ENCODE data around the gene EPHA3.

EPHA3 gene

GRCh38 chr3:89154416-89154815 lies 47.0 kb downstream of the EPHA3 start:
- no peak for DNase-seq

- no peak for DNase-seq
Observed at GRCh38 chr3:89155811-89156210, 48.4 kb downstream of the EPHA3 start.

- no peak for DNase-seq
Observed at GRCh38 chr3:89157575-89157974, 50.2 kb downstream of the EPHA3 start.

- no peak for DNase-seq
Observed at GRCh38 chr3:89159605-89160004, 52.2 kb downstream of the EPHA3 start.

GRCh38 chr3:89164774-89165173 lies 57.4 kb downstream of the EPHA3 start:
- no peak for DNase-seq

- no peak for DNase-seq
Observed at GRCh38 chr3:89165636-89166263, 58.3 kb downstream of the EPHA3 start.

- DNase-seq: no peak
Observed at GRCh38 chr3:89171687-89172545, 64.5 kb downstream of the EPHA3 start.

GRCh38 chr3:89173546-89173945 lies 66.1 kb downstream of the EPHA3 start:
- DNase-seq: peak; percentile 20

- DNase-seq: peak; percentile 91
Observed at GRCh38 chr3:89179355-89180001, 72.1 kb downstream of the EPHA3 start.

GRCh38 chr3:89180334-89180733 lies 72.9 kb downstream of the EPHA3 start:
- peak; percentile 3 for DNase-seq

- no peak for DNase-seq
Observed at GRCh38 chr3:89182056-89182455, 74.6 kb downstream of the EPHA3 start.

- no peak for DNase-seq
Observed at GRCh38 chr3:89184151-89184995, 77.0 kb downstream of the EPHA3 start.

GRCh38 chr3:89186456-89186855 lies 79.0 kb downstream of the EPHA3 start:
- DNase-seq: no peak

GRCh38 chr3:89198591-89198990 lies 91.2 kb downstream of the EPHA3 start:
- DNase-seq: no peak

- DNase-seq: no peak
Observed at GRCh38 chr3:89212619-89213018, 105.2 kb downstream of the EPHA3 start.

- DNase-seq: peak; percentile 29
Observed at GRCh38 chr3:89216016-89216739, 108.8 kb downstream of the EPHA3 start.

GRCh38 chr3:89217148-89217685 lies 109.8 kb downstream of the EPHA3 start:
- peak; percentile 1 for DNase-seq

GRCh38 chr3:89221924-89222323 lies 114.5 kb downstream of the EPHA3 start:
- no peak for DNase-seq

- DNase-seq: peak; percentile 19
Observed at GRCh38 chr3:89223188-89223587, 115.8 kb downstream of the EPHA3 start.

- DNase-seq: peak; percentile 3
Observed at GRCh38 chr3:89227218-89227617, 119.8 kb downstream of the EPHA3 start.

GRCh38 chr3:89227634-89228033 lies 120.2 kb downstream of the EPHA3 start:
- DNase-seq: no peak

GRCh38 chr3:89232155-89232554 lies 124.7 kb downstream of the EPHA3 start:
- no peak for DNase-seq

Measured in fibroblast of skin of scalp (primary cell).